ENCODE results near the gene CHTF8.
"Not testable (repeated sequence)": the region's sequence is repeated elsewhere in the genome, so short reads cannot be mapped to it uniquely, and the experiment has no call there.

The CHTF8 gene

GRCh38 chr16:69132424-69133252 lies at the start of gene CHTF8, which contains the start of gene UTP4:
TSS of gene CHTF8 (minus strand) at chr16:69132588. CDS start at chr16:69121458, 11,130 bp downstream.
TSS of gene UTP4 (plus strand) at chr16:69132649. CDS start at chr16:69133460, 811 bp downstream.
- peak; percentile 63 for DNase-seq

GRCh38 chr16:69180011-69180338 lies 47.6 kb upstream of the CHTF8 start:
- DNase-seq = no peak

GRCh38 chr16:69179328-69180010 lies 47.1 kb upstream of the CHTF8 start:
- peak; percentile 29 for DNase-seq

- DNase-seq = no peak
Measured at GRCh38 chr16:69176033-69176800, 43.8 kb upstream of the CHTF8 start.

GRCh38 chr16:69171325-69172084 lies 39.1 kb upstream of the CHTF8 start:
- peak; percentile 81 for DNase-seq

- no peak for DNase-seq
Measured at GRCh38 chr16:69169607-69170352, 37.4 kb upstream of the CHTF8 start.

- DNase-seq = no peak
Measured at GRCh38 chr16:69169051-69169450, 36.7 kb upstream of the CHTF8 start.

- no peak for DNase-seq
Measured at GRCh38 chr16:69166946-69167930, 34.9 kb upstream of the CHTF8 start.

GRCh38 chr16:69166221-69166833 lies 33.9 kb upstream of the CHTF8 start:
- no peak for DNase-seq

GRCh38 chr16:69165584-69165983 lies 33.2 kb upstream of the CHTF8 start:
- no peak for DNase-seq

- no peak for DNase-seq
Measured at GRCh38 chr16:69160192-69160591, 27.8 kb upstream of the CHTF8 start.

- DNase-seq = no peak
Measured at GRCh38 chr16:69157196-69157595, 24.8 kb upstream of the CHTF8 start.

- DNase-seq = peak; percentile 71
Measured at GRCh38 chr16:69150146-69150865, 17.9 kb upstream of the CHTF8 start.

GRCh38 chr16:69149621-69150020 lies 17.2 kb upstream of the CHTF8 start:
- DNase-seq = not testable (repeated sequence)

- DNase-seq = no peak
Measured at GRCh38 chr16:69145658-69146057, 13.3 kb upstream of the CHTF8 start.

- DNase-seq = no peak
Measured at GRCh38 chr16:69143116-69143515, 10.7 kb upstream of the CHTF8 start.

GRCh38 chr16:69141936-69142335 lies 9.5 kb upstream of the CHTF8 start:
- DNase-seq = no peak

GRCh38 chr16:69141014-69141413 lies 8.6 kb upstream of the CHTF8 start:
- DNase-seq = no peak

GRCh38 chr16:69139464-69139863 lies 7.1 kb upstream of the CHTF8 start:
- not testable (repeated sequence) for DNase-seq

- no peak for DNase-seq
Measured at GRCh38 chr16:69138608-69139007, 6.2 kb upstream of the CHTF8 start.
